MM.1S (cell line): ENCODE data around the gene LIF.

Source experiments
- DNase-seq: peaks from one replicate; pipeline ENCODE4 v3.0.0-alpha.2; 2015
- H2AFZ ChIP-seq: fragments of 300-600 bp; sonication (generic); 2 replicates; pipeline ENCODE4 v1.6.0; 2016; ENCODE audit warnings: antibody characterized with exemption, low read length
- H3F3A ChIP-seq: fragments of 300-600 bp; sonication (generic); 2 replicates; pipeline ENCODE4 v1.6.1; 2016; ENCODE audit warnings: mild to moderate bottlenecking, antibody characterized with exemption, low read length, moderate library complexity, mixed read lengths; ENCODE audit not compliant: insufficient read depth
- H3K27ac ChIP-seq: fragments of 300-600 bp; sonication (generic); 2 replicates; pipeline ENCODE4 v1.5.1; 2016; ENCODE audit warnings: mild to moderate bottlenecking, low read length
- H3K27me3 ChIP-seq: fragments of 300-600 bp; sonication (generic); replicated peaks from 2 replicates; pipeline ENCODE4 v1.6.0; 2016; ENCODE audit warnings: low read length; ENCODE audit not compliant: insufficient read depth
- H3K36me3 ChIP-seq: fragments of 300-600 bp; sonication (generic); replicated peaks from 2 replicates; pipeline ENCODE4 v1.6.1; 2016; ENCODE audit warnings: mild to moderate bottlenecking, low read length, mixed read lengths; ENCODE audit not compliant: insufficient read depth
- H3K4me1 ChIP-seq: fragments of 300-600 bp; sonication (generic); 2 replicates; pipeline ENCODE4 v1.6.1; 2016; ENCODE audit warnings: low read length, mixed read lengths
- H3K4me2 ChIP-seq: fragments of 300-600 bp; sonication (generic); 2 replicates; pipeline ENCODE4 v1.6.0; 2016; ENCODE audit warnings: low read depth, low read length
- H3K4me3 ChIP-seq: fragments of 300-600 bp; sonication (generic); 2 replicates; pipeline ENCODE4 v1.5.1; 2016; ENCODE audit warnings: low read length, mixed read lengths
- H3K79me2 ChIP-seq: fragments of 300-600 bp; sonication (generic); 2 replicates; pipeline ENCODE4 v1.6.1; 2016; ENCODE audit warnings: mixed run types, low read length, mixed read lengths
- H3K9ac ChIP-seq: fragments of 300-600 bp; sonication (generic); 2 replicates; pipeline ENCODE4 v1.6.1; 2016; ENCODE audit warnings: low read length, mixed read lengths
- H3K9me2 ChIP-seq: fragments of 300-600 bp; sonication (generic); replicated peaks from 2 replicates; pipeline ENCODE4 v1.6.1; 2016; ENCODE audit warnings: mild to moderate bottlenecking, low read length, mixed read lengths; ENCODE audit not compliant: insufficient read depth
- H3K9me3 ChIP-seq: fragments of 300-600 bp; sonication (generic); replicated peaks from 2 replicates; pipeline ENCODE4 v1.6.1; 2016; ENCODE audit warnings: mild to moderate bottlenecking, low read length, mixed read lengths; ENCODE audit not compliant: insufficient read depth
- H4K20me1 ChIP-seq: fragments of 300-600 bp; sonication (generic); 2 replicates; pipeline ENCODE4 v1.6.1; 2016; ENCODE audit warnings: mild to moderate bottlenecking, low read length, moderate library complexity, mixed read lengths; ENCODE audit not compliant: insufficient read depth
- EZH2 ChIP-seq: fragments of 300-600 bp; sonication (generic); optimal IDR thresholded peaks from 2 replicates; pipeline ENCODE3; 2017; ENCODE audit warnings: low read depth, mild to moderate bottlenecking, antibody characterized with exemption, low read length, mixed read lengths
- EZH2phosphoT487 ChIP-seq: fragments of 300-600 bp; sonication (generic); IDR thresholded peaks from 2 replicates; pipeline ENCODE4 v1.6.1; 2018; ENCODE audit warnings: antibody characterized with exemption, low read length
- TF ChIP-seq, protein P1 (sequence below): fragments of 300-600 bp; sonication (generic); IDR thresholded peaks from 2 replicates; pipeline ENCODE4 v1.5.1; 2016; ENCODE audit warnings: antibody characterized with exemption, low read length, mixed read lengths

LIF gene

DNA sequence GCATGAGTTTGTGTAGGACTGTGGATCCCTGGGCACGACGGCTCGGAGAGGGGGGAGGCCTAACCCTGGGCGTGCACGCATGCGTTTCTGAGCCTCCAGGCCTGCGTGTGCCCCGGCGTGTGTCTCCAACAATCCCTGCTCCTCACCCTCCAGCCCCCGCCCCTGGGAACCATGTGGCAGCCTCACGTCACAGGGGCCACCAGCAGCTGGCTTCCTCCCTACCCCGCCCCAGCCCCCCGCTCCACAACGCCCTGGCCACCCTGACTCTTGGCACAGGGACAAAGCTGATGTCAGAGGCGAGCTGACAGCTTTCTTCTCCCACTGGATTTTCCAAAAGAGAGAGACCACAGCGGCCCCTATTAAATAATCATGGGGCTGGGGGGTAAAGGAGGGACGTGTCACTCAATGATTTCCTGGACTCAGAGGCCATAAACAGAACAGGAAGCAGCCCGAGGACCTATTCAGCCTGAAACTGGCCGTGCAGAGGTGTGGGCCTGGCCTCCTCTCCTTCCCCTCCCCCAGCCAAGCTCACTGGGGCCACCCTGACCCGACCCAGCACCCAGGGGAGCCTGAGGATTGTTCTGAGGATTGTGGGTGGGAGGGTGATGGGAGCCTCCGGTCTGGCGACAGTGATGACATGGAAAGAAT lies 6.8 kb upstream of the LIF start:
- no peaks in the 10 kb centered on the region for H3K79me2 ChIP-seq
- DNase-seq: no peak
- no peak overlapping the region for H3K9ac ChIP-seq
- H3K4me3 ChIP-seq: no peak overlapping the region
- peaks cover 58% of the 10 kb centered on the region for H3K27me3 ChIP-seq
- H3K4me1 ChIP-seq: no peaks in the 10 kb centered on the region
- no peaks in the 10 kb centered on the region for H3K9me2 ChIP-seq
- H4K20me1 ChIP-seq: no peaks in the 10 kb centered on the region
- TF ChIP-seq EZH2: no peak
- TF ChIP-seq, protein P1, sequence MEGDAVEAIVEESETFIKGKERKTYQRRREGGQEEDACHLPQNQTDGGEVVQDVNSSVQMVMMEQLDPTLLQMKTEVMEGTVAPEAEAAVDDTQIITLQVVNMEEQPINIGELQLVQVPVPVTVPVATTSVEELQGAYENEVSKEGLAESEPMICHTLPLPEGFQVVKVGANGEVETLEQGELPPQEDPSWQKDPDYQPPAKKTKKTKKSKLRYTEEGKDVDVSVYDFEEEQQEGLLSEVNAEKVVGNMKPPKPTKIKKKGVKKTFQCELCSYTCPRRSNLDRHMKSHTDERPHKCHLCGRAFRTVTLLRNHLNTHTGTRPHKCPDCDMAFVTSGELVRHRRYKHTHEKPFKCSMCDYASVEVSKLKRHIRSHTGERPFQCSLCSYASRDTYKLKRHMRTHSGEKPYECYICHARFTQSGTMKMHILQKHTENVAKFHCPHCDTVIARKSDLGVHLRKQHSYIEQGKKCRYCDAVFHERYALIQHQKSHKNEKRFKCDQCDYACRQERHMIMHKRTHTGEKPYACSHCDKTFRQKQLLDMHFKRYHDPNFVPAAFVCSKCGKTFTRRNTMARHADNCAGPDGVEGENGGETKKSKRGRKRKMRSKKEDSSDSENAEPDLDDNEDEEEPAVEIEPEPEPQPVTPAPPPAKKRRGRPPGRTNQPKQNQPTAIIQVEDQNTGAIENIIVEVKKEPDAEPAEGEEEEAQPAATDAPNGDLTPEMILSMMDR: no peak
- H3K4me2 ChIP-seq: no peak overlapping the region
- no peaks in the 10 kb centered on the region for H3K9me3 ChIP-seq
- no peaks in the 10 kb centered on the region for H3F3A ChIP-seq
- H3K27ac ChIP-seq: no peak overlapping the region
- H2AFZ ChIP-seq: no peak overlapping the region
- no peaks in the 10 kb centered on the region for H3K36me3 ChIP-seq

DNA sequence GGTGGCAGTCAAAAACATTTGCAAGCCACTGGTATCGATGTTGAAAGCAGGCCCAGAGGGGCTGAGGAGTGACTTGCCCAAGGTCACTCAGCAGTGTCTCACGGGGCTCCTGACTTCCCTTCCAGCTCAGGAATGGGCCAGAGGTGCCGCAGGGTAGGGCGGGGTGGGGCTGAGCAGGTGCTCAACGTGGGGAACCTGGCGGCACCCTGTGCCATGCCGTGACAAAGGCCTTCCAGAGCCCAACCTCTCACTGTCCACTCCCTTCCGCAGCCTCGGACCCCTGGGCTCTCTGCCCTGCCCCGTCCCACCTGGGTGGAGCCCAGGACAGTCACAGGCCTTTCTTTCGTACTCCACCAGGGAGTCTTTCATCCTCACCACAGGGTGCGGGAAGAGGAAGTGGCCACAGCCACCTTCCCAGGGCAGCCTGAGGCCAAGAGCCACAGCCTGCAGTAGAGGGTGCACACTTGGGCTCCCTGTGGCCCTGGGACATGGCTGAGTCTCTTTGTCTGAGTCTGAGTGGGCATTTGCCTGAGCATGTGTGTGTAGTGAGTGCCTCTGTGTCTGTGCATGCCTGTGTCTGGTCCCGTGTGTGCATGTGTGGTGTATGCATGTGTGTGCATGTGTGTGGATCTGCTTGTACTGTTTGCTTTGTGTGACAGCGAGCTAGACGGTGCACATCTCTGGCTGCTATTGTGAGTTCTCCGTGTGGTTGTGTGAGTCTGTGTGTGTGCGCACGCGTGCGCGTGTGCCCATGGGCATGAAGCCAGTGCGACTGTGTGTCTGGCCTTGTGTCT lies 6.0 kb upstream of the LIF start:
- Histone ChIP-seq H3K36me3 (no peaks in the 10 kb centered on the region), H3K4me3 (no peak overlapping the region), H3K9me3 (no peaks in the 10 kb centered on the region), H3K27me3 (peaks cover 58% of the 10 kb centered on the region), H2AFZ (no peak overlapping the region), H3K4me2 (no peak overlapping the region), H4K20me1 (no peaks in the 10 kb centered on the region), H3K27ac (no peak overlapping the region), H3K4me1 (no peaks in the 10 kb centered on the region), H3K9me2 (no peaks in the 10 kb centered on the region), H3K9ac (no peak overlapping the region), H3K79me2 (no peaks in the 10 kb centered on the region), H3F3A (no peaks in the 10 kb centered on the region)
- TF ChIP-seq EZH2: no peak
- TF ChIP-seq, protein P1: no peak
- no peak for TF ChIP-seq EZH2phosphoT487
- no peak for DNase-seq

DNA sequence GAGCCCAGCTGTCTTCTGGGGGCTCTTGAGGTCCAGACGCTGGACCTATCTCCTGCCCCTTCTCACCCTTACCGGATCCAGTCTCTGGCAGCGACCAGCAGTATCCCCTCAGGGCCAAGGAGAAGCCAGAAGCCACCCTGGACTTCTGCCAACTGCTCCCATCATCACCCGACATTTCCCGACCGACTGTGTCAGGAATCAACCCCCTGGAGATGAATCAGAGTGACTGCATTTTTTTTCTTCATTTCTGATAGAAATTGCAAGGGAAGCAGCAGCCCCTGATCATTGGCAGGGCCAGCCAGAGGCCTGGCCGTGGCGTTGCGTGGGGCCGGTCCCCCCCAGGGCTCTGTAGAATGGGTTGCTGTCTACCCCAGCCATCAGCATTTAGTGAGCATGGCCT lies 5.2 kb upstream of the LIF start:
- no peaks in the 10 kb centered on the region for H3K36me3 ChIP-seq
- H3F3A ChIP-seq: no peaks in the 10 kb centered on the region
- no peak overlapping the region for H3K4me2 ChIP-seq
- TF ChIP-seq EZH2phosphoT487: no peak
- TF ChIP-seq, protein P1: no peak
- no peak for TF ChIP-seq EZH2
- H3K4me3 ChIP-seq: no peak overlapping the region
- no peaks in the 10 kb centered on the region for H3K9me2 ChIP-seq
- H3K79me2 ChIP-seq: no peaks in the 10 kb centered on the region
- no peak overlapping the region for H3K9ac ChIP-seq
- H2AFZ ChIP-seq: no peak overlapping the region
- peaks cover 3% of the 10 kb centered on the region; the same call in 1 of the 2 replicates for H4K20me1 ChIP-seq
- peaks cover 58% of the 10 kb centered on the region for H3K27me3 ChIP-seq
- no peak overlapping the region for H3K27ac ChIP-seq
- H3K9me3 ChIP-seq: no peaks in the 10 kb centered on the region
- H3K4me1 ChIP-seq: no peaks in the 10 kb centered on the region
- DNase-seq: no peak
